Measurements from ENCODE around the gene LIG1. TPM values are rescaled to one million over a fixed set of nuclear protein-coding genes. Genes with fewer than 3 reads are reported as not detected.

The LIG1 gene
- total RNA-seq, 1 experiment from 2014 or later: 115 TPM

DNA sequence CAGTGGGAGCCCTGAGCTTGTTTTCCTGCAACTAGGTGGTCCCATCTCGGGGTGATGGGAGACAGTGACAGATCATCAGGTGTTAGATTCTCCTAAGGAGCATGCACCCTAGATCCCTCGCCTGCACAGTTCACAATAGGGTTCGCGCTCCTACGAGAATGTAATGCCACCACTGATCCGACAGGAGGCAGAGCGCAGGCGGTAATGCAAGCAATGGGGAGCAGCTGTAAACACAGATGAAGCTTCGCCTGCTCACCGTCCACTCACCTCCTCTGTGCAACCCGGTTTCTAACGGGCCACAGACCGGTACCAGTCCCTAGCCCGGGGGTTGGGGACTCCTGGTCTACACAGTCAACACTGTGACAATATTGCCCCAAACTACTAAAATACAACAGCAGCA, 46.8 kb upstream of the LIG1 start:
- H3K9me3 Mint-ChIP-seq: no peaks in the 10 kb centered on the region
- peaks cover 0 to 7% (median 0%) of the 10 kb centered on the region in 3 experiments; a peak in 4 of 7 replicates for H3K36me3 Mint-ChIP-seq (ENCODE audit: insufficient read depth in 1 of 3, low read depth in 3 of 3)
- Histone ChIP-seq H2AK5ac (ENCODE audit: insufficient read length, low read length) (no peak overlapping the region), H2BK15ac (ENCODE audit: low read depth, low read length) (no peak overlapping the region), H3K9me3 (ENCODE audit: control insufficient read depth, low read depth, low read length) (no peaks in the 10 kb centered on the region), H4K5ac (ENCODE audit: insufficient read length, low read depth, low read length) (no peak overlapping the region), H2AFZ (ENCODE audit: low read length) (no peak overlapping the region), H4K91ac (ENCODE audit: insufficient read length, low read depth, low read length) (no peak overlapping the region), H3K18ac (ENCODE audit: insufficient read length, low read depth, low read length) (no peak overlapping the region), H3K4me2 (ENCODE audit: insufficient read depth, insufficient read length, low read length) (no peak overlapping the region), H3K27ac (ENCODE audit: insufficient read length, low read depth, low read length) (no peak overlapping the region), H3K9ac (ENCODE audit: extremely low read depth, insufficient read length, low read length) (no peak overlapping the region), H4K20me1 (ENCODE audit: control insufficient read depth, insufficient read depth, insufficient read length) (no peaks in the 10 kb centered on the region), H4K8ac (replicated peaks; ENCODE audit: insufficient read length, low read depth, low read length) (no peak overlapping the region), H3K23me2 (ENCODE audit: insufficient read length, low read depth, low read length, poor library complexity, severe bottlenecking) (no peaks in the 10 kb centered on the region), H3K4me1 (ENCODE audit: insufficient read depth, low read length) (no peaks in the 10 kb centered on the region), H2BK120ac (ENCODE audit: low read depth, low read length, poor library complexity, severe bottlenecking) (no peak overlapping the region), H2BK5ac (ENCODE audit: insufficient read length, low read length) (no peak overlapping the region), H3K56ac (ENCODE audit: insufficient read length, low read depth, low read length) (no peak overlapping the region), H3K14ac (ENCODE audit: insufficient read depth, low read length) (no peak overlapping the region), H3T11ph (ENCODE audit: low read length) (no peak overlapping the region), H3K23ac (ENCODE audit: insufficient read length, low read depth, low read length) (no peak overlapping the region), H3K27me3 (ENCODE audit: insufficient read depth, low read length) (no peaks in the 10 kb centered on the region), H3K4ac (ENCODE audit: low read depth, low read length) (no peak overlapping the region), H3K79me2 (ENCODE audit: insufficient read depth, low read length) (no peaks in the 10 kb centered on the region), H3K79me1 (ENCODE audit: insufficient read depth, low read depth, low read length, poor library complexity, severe bottlenecking) (no peaks in the 10 kb centered on the region), H2BK20ac (ENCODE audit: low read depth, low read length, poor library complexity, severe bottlenecking) (no peak overlapping the region), H2BK12ac (ENCODE audit: insufficient read length, low read depth, low read length) (no peak overlapping the region)
- no CpG with 5 or more reads among the region's 14 CpGs for WGBS (ENCODE audit: extremely low coverage, insufficient read length, low lambda C conversion rate)
- peak; percentile 77 for DNase-seq
- TF ChIP-seq, protein P1, sequence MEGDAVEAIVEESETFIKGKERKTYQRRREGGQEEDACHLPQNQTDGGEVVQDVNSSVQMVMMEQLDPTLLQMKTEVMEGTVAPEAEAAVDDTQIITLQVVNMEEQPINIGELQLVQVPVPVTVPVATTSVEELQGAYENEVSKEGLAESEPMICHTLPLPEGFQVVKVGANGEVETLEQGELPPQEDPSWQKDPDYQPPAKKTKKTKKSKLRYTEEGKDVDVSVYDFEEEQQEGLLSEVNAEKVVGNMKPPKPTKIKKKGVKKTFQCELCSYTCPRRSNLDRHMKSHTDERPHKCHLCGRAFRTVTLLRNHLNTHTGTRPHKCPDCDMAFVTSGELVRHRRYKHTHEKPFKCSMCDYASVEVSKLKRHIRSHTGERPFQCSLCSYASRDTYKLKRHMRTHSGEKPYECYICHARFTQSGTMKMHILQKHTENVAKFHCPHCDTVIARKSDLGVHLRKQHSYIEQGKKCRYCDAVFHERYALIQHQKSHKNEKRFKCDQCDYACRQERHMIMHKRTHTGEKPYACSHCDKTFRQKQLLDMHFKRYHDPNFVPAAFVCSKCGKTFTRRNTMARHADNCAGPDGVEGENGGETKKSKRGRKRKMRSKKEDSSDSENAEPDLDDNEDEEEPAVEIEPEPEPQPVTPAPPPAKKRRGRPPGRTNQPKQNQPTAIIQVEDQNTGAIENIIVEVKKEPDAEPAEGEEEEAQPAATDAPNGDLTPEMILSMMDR (conservative IDR thresholded peaks at IDR 0.05): peak; percentile 68
- H3K4me3 Mint-ChIP-seq: no peak overlapping the region
- H3K27me3 Mint-ChIP-seq (ENCODE audit: low read depth): no peaks in the 10 kb centered on the region; the same call in none of the 2 replicates
- H3K4me1 Mint-ChIP-seq: peaks cover 10 to 11% of the 10 kb centered on the region in 2 experiments; a peak in 3 of 4 replicates
- no peak overlapping the region; a peak in 1 of 7 replicates for H3K27ac Mint-ChIP-seq

Data from H9 (cell line).